OCI-LY3 (cell line): Measurements from ENCODE around the gene TSPAN5.

Experiments used
- EZH2phosphoT487 ChIP-seq: fragments of 200-600 bp; shearing (Covaris generic); IDR thresholded peaks from 2 replicates; pipeline ENCODE4 v1.6.1; 2018; ENCODE audit warnings: antibody characterized with exemption, mixed run types, low read depth
- TF ChIP-seq, protein P1 (sequence below): fragments of 200-600, 300-600 bp; sonication (generic); IDR thresholded peaks from 2 replicates; pipeline ENCODE4 v1.5.1; 2014; ENCODE audit warnings: antibody characterized with exemption, low read length, low read depth

DNA sequence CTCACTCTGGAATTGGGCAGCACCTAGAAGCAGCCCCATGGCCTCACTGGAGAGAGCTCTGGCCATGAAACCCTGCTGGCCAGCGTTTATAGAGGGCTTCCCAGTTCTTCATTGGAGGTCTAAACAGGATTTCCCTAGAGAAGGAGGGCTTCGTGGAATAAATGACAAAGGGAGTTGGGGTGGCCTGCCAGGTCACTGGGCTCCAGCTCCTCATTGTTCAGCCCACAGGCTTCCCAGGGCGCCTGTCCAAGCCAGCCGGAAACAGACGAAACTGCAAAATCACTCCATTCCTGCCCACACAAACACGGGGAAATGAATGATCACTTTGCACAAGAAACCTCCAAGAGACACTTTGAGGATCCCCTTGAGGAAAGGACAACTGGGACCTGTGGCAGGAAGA, 189.7 kb downstream of the TSPAN5 start:
- TF ChIP-seq, protein P1, sequence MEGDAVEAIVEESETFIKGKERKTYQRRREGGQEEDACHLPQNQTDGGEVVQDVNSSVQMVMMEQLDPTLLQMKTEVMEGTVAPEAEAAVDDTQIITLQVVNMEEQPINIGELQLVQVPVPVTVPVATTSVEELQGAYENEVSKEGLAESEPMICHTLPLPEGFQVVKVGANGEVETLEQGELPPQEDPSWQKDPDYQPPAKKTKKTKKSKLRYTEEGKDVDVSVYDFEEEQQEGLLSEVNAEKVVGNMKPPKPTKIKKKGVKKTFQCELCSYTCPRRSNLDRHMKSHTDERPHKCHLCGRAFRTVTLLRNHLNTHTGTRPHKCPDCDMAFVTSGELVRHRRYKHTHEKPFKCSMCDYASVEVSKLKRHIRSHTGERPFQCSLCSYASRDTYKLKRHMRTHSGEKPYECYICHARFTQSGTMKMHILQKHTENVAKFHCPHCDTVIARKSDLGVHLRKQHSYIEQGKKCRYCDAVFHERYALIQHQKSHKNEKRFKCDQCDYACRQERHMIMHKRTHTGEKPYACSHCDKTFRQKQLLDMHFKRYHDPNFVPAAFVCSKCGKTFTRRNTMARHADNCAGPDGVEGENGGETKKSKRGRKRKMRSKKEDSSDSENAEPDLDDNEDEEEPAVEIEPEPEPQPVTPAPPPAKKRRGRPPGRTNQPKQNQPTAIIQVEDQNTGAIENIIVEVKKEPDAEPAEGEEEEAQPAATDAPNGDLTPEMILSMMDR: no peak
- TF ChIP-seq EZH2phosphoT487: no peak
